Measurements from ENCODE around the gene EFCAB10.

DNA sequence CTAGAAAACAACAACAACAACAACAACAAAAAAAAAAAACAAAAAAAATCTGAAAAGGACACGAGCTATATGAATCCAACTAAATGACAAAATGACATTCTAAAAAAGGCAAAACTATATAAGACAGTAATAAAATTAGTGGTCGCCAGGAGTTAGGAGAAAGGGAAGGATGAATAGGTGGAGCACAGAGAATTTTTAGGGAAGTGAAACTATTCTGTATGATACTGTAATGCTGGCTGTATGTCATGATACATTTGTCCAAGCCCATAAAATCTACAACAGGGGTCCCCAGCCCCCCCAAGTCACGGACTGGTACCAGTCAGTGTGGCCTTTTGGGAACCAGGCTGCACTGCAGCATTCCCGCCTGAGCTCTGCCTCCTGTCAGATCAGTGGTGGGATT lies 56.5 kb downstream of the EFCAB10 start:
- TF ChIP-seq EZH2phosphoT487 (IDR thresholded peaks at IDR 0.05; ENCODE audit: borderline replicate concordance): no peak
- TF ChIP-seq, protein P1, sequence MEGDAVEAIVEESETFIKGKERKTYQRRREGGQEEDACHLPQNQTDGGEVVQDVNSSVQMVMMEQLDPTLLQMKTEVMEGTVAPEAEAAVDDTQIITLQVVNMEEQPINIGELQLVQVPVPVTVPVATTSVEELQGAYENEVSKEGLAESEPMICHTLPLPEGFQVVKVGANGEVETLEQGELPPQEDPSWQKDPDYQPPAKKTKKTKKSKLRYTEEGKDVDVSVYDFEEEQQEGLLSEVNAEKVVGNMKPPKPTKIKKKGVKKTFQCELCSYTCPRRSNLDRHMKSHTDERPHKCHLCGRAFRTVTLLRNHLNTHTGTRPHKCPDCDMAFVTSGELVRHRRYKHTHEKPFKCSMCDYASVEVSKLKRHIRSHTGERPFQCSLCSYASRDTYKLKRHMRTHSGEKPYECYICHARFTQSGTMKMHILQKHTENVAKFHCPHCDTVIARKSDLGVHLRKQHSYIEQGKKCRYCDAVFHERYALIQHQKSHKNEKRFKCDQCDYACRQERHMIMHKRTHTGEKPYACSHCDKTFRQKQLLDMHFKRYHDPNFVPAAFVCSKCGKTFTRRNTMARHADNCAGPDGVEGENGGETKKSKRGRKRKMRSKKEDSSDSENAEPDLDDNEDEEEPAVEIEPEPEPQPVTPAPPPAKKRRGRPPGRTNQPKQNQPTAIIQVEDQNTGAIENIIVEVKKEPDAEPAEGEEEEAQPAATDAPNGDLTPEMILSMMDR (conservative IDR thresholded peaks at IDR 0.05; ENCODE audit: low read length): no peak

All from Loucy (cell line).